HG03520 (cell line): ENCODE data around the gene APH1B.

Source experiments
- ATAC-seq: cut with Tn5 transposase; IDR thresholded peaks from one replicate; pipeline ENCODE4 v1.9.1; 2021; ENCODE audit warnings: mild to moderate bottlenecking, moderate library complexity; ENCODE audit not compliant: unreplicated experiment

Gene APH1B

GRCh38 chr15:63251701-63252100 lies 25.7 kb upstream of the APH1B start:
- ATAC-seq: no peak

DNA sequence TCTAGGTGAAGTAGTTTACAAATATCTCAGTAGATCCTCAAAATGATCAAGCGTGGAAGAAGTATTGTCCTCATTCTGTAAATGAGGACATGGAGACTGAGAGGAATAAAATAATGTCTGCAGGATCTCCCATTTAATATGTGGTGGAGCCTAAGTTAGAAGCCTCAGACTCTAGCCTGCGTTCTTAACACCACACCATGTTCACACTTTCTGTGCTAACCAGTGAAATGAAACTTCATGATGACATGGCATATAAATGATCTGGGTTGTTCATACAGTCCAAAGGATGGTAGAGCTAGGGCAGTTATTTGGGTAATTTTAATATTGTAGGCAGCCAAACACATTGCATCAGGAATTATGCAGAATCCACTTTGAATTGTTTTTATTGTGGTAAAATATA lies 25.1 kb upstream of the APH1B start:
- no peak for ATAC-seq

DNA sequence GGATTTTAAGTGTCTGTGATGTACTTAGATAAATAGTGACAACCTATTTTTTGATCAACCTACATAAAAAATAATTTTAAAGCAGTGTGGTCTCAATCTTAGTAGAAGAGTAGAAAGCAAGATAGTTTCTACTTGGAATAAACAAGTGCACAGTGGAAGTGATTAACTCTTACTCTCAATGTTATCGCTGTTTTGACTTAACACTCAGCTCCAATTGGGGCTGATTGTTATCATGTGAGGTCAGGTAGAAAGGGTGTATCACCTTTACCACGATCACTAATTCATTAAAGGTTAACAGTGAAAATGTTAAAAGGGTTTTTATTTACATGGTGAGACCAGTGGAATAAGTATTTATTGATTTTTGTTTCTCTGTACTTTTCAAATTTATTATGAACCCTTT lies 22.4 kb upstream of the APH1B start:
- ATAC-seq: no peak

DNA sequence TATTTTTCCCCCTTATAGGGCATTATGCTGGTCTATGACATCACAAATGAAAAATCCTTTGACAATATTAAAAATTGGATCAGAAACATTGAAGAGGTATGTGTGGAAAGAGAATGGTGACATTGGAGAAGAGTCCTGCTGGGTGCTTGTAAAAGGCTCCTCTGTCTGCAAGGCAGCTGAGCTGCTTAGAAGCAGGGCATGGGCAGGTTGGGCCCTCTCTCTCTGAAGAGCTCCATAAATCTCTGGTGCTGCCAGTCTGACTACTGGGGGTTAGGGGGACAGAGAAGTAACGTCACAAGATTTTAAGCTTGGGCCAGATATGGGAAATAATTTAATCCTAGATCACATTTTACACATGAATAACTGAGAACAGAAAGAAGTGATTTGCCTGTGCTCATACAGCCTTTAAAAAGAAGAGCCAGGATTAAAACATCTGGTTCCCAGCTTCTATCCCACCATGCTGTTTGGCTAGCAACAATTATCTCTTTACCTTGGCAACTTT lies 21.9 kb upstream of the APH1B start:
- ATAC-seq: no peak

- no peak for ATAC-seq
Observed at GRCh38 chr15:63256433-63257274, 20.8 kb upstream of the APH1B start.

DNA sequence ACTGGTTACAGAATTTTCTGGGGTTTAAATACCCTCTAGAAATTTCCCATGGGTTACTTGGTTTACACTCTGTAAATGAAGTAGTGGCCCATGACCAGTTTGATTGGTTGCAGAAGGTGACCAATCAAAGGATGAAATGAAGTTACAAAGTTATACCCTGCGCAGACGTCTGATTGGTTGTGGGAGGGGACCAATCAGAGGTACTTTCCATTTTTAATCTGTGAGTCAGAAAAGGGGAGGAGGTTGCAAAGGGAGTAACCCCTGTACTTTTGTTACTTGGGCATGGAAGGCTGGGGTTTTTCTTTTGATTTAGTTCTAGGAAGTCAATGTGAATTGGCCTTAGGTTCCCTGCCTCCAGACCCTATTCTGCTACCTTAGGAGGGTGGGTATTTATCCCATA lies 18.7 kb upstream of the APH1B start:
- no peak for ATAC-seq

GRCh38 chr15:63260791-63261190 lies 16.6 kb upstream of the APH1B start:
- ATAC-seq: no peak

DNA sequence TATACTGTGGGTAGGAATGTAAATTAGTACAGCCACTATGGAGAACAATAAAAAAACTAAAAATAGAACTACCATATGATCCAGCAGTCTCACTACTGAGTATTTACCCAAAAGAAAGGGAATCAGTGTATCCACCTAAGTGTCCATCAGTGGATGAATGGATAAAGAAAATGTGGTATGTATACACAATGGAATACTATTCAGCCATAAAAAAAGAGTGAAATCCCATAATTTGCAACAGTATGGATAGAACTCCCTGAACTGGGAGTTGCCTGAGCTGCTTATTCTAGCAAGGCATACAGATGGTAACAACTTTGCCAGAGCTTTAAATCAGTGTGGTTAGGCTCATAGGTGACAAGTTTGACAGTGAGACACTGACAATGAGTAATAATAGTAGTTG lies 16.1 kb upstream of the APH1B start:
- no peak for ATAC-seq

- no peak for ATAC-seq
Observed at GRCh38 chr15:63263519-63263918, 13.9 kb upstream of the APH1B start.

DNA sequence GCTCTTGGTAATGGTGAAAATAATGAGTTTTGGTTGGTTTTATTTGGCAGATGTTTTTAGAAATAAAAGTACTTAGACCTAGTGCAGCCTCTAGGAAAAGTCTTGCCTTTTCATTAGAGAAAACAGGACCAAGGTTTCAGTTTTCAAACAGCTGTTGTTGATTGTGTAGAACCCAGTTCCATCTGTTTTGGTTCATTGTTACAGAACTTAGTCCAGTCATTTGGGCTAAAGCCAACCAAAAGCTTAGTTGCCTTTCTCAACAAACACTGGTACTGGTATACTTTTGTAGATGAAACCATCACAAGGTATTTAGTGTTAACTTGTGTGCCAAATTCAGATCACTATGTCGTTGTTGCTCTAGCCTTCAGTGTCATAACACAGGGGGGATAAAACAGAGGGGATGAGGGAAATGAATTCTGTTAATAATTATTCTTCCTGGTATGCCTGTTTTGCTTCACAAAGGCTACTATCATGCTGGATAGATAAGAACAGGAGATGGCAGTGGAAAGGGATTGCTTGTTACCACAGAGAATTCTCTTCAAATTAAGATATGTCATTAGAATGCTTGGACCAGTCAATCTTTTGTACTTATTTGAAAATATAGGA lies 12.6 kb upstream of the APH1B start:
- ATAC-seq: no peak

- ATAC-seq: no peak
Observed at GRCh38 chr15:63274427-63274826, 3.0 kb upstream of the APH1B start.

DNA sequence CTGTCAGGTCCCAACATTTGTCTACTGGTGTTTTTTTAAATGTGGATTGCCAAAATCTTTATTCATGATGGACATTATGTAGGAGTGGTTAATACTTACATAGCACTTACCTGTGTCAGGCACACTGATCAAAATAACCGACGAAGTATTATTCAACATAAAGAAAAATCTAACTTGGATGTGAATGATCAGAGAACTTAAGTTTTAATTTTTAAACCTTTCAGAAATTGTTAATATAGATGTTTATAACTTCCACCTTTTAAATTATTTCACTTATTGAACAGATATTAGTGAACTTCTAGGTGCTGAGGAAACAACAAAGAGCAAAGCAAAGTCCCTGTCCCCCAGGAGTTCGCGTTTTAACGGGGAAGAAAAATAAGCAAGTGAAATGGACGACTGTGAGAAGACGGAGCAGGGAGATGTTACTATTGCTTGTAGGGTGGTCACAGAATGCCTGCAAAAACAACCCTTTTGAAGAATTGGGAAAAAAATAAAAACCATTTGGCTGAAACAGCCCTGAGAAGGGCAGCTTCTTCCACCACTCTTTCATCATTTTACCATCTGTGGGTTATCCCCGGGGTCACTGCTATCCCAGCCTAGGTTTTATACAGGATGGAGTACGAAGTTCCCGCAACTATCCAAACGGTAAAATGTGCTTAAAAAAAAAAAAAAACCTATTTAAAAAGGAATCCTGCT lies 915 bp upstream of the APH1B start:
- ATAC-seq: no peak

DNA sequence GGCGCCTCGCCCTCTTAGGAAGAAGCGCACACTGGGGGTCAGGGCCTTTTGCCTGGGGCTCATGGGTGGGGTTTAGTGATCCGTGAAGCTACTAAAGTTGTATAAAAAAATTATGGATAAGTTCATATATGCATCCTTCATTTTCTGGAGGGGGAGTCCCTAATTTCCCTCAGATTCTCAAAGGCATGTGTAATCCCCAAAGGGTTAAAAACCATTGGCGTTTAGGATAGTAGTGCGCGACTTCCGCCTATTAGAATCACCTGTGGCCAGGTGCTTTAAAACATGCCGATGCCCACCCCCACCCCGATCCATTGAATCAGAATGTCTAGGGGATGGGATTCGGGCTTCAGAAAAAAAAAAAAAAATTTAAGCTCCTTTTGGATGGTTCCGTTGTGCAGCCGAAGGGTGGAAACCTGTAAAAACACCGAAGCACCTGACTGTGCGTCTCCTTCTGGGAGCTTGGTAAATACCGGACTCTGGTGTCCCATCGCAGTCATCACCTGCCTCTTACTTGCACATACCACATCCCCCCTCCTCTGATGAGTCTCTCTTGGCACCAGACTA lies 570 bp downstream of the APH1B start:
- ATAC-seq: peak; percentile 39

DNA sequence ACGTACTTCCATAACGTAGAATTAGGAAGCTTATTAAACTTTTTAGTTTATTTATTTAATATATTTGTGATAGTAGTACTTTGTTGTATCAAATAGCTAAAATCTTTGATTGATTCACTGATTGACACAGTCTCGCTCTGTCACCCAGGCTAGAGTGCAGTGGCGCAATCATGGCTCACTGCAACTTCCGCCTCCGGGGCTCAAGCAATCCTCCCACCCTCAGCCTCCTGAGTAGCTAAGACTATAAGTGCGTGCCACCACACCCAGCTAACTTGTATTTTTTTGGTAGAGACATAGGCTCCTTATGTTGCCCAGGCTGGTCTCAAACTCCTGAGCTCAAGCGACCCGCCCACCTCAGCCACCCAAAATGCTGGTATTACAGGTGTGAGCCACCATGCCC lies 5.7 kb downstream of the APH1B start:
- ATAC-seq: no peak

DNA sequence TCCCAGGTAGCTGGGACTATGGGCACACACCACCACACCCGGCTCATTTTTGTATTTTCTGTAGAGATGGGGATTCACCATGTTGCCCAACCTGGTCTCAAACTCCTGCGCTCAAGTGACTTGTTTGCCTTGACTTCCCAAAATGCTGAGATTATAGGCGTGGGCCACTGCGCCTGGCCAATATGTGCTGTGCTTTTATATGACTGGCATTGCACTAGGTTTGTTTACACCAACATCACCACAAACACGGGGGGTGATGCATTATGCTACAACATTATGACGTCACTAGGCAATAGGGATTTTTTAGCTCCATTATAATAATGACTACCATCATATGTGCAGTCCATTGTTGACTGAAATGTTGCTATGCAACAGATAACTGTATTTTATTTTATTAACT lies 6.9 kb downstream of the APH1B start:
- ATAC-seq: no peak

DNA sequence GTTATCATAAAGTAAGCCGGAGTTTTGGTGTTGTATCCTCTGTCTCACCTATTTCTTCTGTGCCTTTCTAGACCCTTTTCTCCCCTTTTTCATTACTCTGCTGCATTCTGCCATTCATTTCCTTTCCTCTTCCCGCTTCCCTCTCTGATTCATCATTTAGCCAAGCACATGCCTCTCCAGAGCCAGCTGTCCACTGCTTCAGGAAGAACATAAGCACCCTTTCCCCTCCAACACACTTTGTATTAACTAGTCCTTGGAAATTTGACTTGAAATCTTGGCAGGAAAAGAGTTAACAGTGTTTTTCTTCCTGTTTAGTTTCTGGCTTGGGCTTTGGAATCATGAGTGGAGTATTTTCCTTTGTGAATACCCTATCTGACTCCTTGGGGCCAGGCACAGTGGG lies 9.7 kb downstream of the APH1B start:
- ATAC-seq: no peak

GRCh38 chr15:63288342-63288741 lies 10.9 kb downstream of the APH1B start:
- no peak for ATAC-seq

DNA sequence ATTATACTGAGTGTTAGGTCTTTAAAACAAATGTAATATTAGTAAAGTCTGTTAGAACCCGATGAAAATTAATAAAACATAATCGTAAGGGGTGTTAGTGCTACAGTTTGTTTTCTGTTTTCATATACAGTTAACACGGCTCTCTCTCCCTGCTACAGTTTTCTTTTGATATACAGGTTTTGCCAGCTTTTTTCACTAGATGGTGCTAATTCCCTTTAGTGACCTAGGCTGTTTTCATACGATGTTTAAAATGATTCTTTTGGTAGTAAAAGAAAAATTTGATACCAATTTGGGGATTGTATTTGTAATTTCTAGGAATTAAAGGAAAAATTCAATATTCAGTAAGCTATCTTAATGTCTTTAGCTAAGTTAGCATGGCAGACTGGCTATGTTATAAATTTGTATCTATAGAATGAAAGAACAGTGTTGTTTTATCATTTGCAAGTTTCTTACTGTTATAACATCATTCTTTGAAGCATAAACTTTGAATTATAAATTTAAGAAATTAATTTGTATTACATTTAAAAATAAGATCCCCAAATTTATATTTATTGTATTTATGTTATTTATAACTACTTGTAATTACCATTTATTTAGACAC lies 11.5 kb downstream of the APH1B start:
- no peak for ATAC-seq

DNA sequence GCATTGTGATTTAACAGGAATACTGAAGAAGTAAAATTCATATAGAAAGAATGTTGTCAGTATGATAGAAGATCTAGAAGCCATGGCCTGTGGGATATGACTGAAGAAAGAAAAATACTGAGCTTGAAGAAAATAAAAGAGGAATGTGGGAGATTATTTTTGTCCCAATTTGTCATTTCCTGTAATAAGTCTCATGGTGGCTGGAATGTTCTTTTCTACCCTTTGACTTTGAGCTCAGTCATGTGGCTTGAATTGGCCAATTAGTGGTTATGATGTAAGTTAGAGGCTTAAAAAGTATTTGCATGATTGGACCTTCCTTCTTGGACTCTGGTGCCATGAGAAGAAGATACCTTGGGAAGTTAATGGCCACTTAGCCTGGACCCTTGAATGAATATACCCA lies 14.1 kb downstream of the APH1B start:
- ATAC-seq: no peak

DNA sequence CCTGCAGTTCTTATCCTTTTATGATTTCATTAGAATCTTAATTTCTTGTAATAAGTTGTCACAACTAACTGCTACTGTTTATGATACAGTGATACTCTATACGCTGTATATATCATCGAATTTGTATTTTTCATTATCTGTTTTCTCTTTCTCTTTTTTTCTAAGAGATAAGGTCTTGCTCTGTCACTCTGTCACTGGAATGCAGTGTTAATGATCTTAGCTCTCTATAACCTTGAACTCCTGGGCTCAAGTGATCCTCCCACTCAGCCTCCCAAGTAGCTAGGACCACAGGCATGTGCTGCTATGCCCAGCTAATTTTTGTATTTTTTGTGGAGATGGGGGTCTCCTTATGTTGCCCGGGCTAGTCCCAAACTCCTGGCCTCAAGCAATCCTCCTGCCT lies 14.8 kb downstream of the APH1B start:
- no peak for ATAC-seq

GRCh38 chr15:63292771-63293170 lies 15.4 kb downstream of the APH1B start:
- no peak for ATAC-seq
